ENCODE measurements around the gene PAQR5.
"Not testable (repeated sequence)": the region's sequence is repeated elsewhere in the genome, so short reads cannot be mapped to it uniquely, and the experiment has no call there.

PAQR5 gene

GRCh38 chr15:69293741-69294615 is 4.7 kb upstream of the PAQR5 start:
- no peak for DNase-seq

- DNase-seq = no peak
These were observed 2.1 kb upstream of the PAQR5 start for GRCh38 chr15:69296606-69297005.

- no peak for DNase-seq
These were observed 914 bp upstream of the PAQR5 start for GRCh38 chr15:69297642-69298353.

GRCh38 chr15:69298354-69298696 is 387 bp upstream of the PAQR5 start:
- no peak for DNase-seq

GRCh38 chr15:69299451-69299886 is 757 bp downstream of the PAQR5 start:
- no peak for DNase-seq

- no peak for DNase-seq
These were observed 1.4 kb downstream of the PAQR5 start for GRCh38 chr15:69299943-69300588.

GRCh38 chr15:69301101-69301500 is 2.4 kb downstream of the PAQR5 start:
- not testable (repeated sequence) for DNase-seq

GRCh38 chr15:69302087-69302486 is 3.4 kb downstream of the PAQR5 start:
- not testable (repeated sequence) for DNase-seq

- DNase-seq = no peak
These were observed 4.2 kb downstream of the PAQR5 start for GRCh38 chr15:69302929-69303328.

GRCh38 chr15:69303337-69304181 is 4.8 kb downstream of the PAQR5 start:
- no peak for DNase-seq

- no peak for DNase-seq
These were observed 5.5 kb downstream of the PAQR5 start for GRCh38 chr15:69304182-69304545.

GRCh38 chr15:69305204-69305931 is 6.7 kb downstream of the PAQR5 start:
- DNase-seq = no peak

- DNase-seq = no peak
These were observed 7.3 kb downstream of the PAQR5 start for GRCh38 chr15:69305933-69306568.

GRCh38 chr15:69307939-69308338 is 9.2 kb downstream of the PAQR5 start:
- no peak for DNase-seq

GRCh38 chr15:69308949-69309348 is 10.2 kb downstream of the PAQR5 start:
- DNase-seq = no peak

GRCh38 chr15:69311319-69311721 is 12.6 kb downstream of the PAQR5 start:
- no peak for DNase-seq

GRCh38 chr15:69313432-69314000 is 14.8 kb downstream of the PAQR5 start:
- DNase-seq = no peak

GRCh38 chr15:69314131-69314530 is 15.4 kb downstream of the PAQR5 start:
- DNase-seq = no peak

- DNase-seq = no peak
These were observed 16.0 kb downstream of the PAQR5 start for GRCh38 chr15:69314736-69315135.

- DNase-seq = no peak
These were observed 16.8 kb downstream of the PAQR5 start for GRCh38 chr15:69315402-69316110.

GRCh38 chr15:69316291-69316690 is 17.6 kb downstream of the PAQR5 start:
- DNase-seq = no peak
